ENCODE measurements around the gene POMT2.

The POMT2 gene

GRCh38 chr14:77248666-77249065 is 72.0 kb downstream of the POMT2 start:
- Histone ChIP-seq H3K4me3 (ENCODE audit: low read length in 2 of 2) (no peak overlapping the region), H3K9ac (ENCODE audit: low read depth in 1 of 2, low read length in 2 of 2) (no peak overlapping the region), H3K4me1 (ENCODE audit: control insufficient read depth in 2 of 2, insufficient read depth in 2 of 2, low read length in 2 of 2) (no peaks in the 10 kb centered on the region), H3K27ac (ENCODE audit: low read depth in 2 of 2, low read length in 2 of 2) (no peak overlapping the region), H3K9me3 (ENCODE audit: control insufficient read depth in 2 of 2, low read length in 2 of 2) (no peaks in the 10 kb centered on the region), H3K36me3 (ENCODE audit: control insufficient read depth in 2 of 2, insufficient read depth in 2 of 2, low read length in 2 of 2) (no peaks in the 10 kb centered on the region), H3K27me3 (ENCODE audit: control insufficient read depth in 2 of 2, insufficient read depth in 2 of 2, low read length in 2 of 2) (no peaks in the 10 kb centered on the region)

GRCh38 chr14:77246784-77247183 is 73.9 kb downstream of the POMT2 start:
- Histone ChIP-seq H3K4me1 (ENCODE audit: control insufficient read depth in 2 of 2, insufficient read depth in 2 of 2, low read length in 2 of 2) (no peaks in the 10 kb centered on the region), H3K27ac (ENCODE audit: low read depth in 2 of 2, low read length in 2 of 2) (no peak overlapping the region), H3K9me3 (ENCODE audit: control insufficient read depth in 2 of 2, low read length in 2 of 2) (no peaks in the 10 kb centered on the region), H3K9ac (ENCODE audit: low read depth in 1 of 2, low read length in 2 of 2) (no peak overlapping the region), H3K36me3 (ENCODE audit: control insufficient read depth in 2 of 2, insufficient read depth in 2 of 2, low read length in 2 of 2) (no peaks in the 10 kb centered on the region), H3K27me3 (ENCODE audit: control insufficient read depth in 2 of 2, insufficient read depth in 2 of 2, low read length in 2 of 2) (no peaks in the 10 kb centered on the region), H3K4me3 (ENCODE audit: low read length in 2 of 2) (no peak overlapping the region)

GRCh38 chr14:77245820-77246219 is 74.9 kb downstream of the POMT2 start:
- Histone ChIP-seq H3K4me3 (ENCODE audit: low read length in 2 of 2) (no peak overlapping the region), H3K9ac (ENCODE audit: low read depth in 1 of 2, low read length in 2 of 2) (no peak overlapping the region), H3K9me3 (ENCODE audit: control insufficient read depth in 2 of 2, low read length in 2 of 2) (no peaks in the 10 kb centered on the region), H3K27me3 (ENCODE audit: control insufficient read depth in 2 of 2, insufficient read depth in 2 of 2, low read length in 2 of 2) (no peaks in the 10 kb centered on the region), H3K4me1 (ENCODE audit: control insufficient read depth in 2 of 2, insufficient read depth in 2 of 2, low read length in 2 of 2) (no peaks in the 10 kb centered on the region), H3K36me3 (ENCODE audit: control insufficient read depth in 2 of 2, insufficient read depth in 2 of 2, low read length in 2 of 2) (no peaks in the 10 kb centered on the region), H3K27ac (ENCODE audit: low read depth in 2 of 2, low read length in 2 of 2) (no peak overlapping the region)

GRCh38 chr14:77243853-77244252 is 76.8 kb downstream of the POMT2 start:
- Histone ChIP-seq H3K27me3 (ENCODE audit: control insufficient read depth in 2 of 2, insufficient read depth in 2 of 2, low read length in 2 of 2) (no peaks in the 10 kb centered on the region), H3K36me3 (ENCODE audit: control insufficient read depth in 2 of 2, insufficient read depth in 2 of 2, low read length in 2 of 2) (no peaks in the 10 kb centered on the region), H3K9ac (ENCODE audit: low read depth in 1 of 2, low read length in 2 of 2) (no peak overlapping the region), H3K9me3 (ENCODE audit: control insufficient read depth in 2 of 2, low read length in 2 of 2) (no peaks in the 10 kb centered on the region), H3K4me1 (ENCODE audit: control insufficient read depth in 2 of 2, insufficient read depth in 2 of 2, low read length in 2 of 2) (no peaks in the 10 kb centered on the region), H3K4me3 (ENCODE audit: low read length in 2 of 2) (no peak overlapping the region), H3K27ac (ENCODE audit: low read depth in 2 of 2, low read length in 2 of 2) (no peak overlapping the region)

- no peak overlapping the region for H3K27ac ChIP-seq (ENCODE audit: low read depth in 2 of 2, low read length in 2 of 2)
- no peaks in the 10 kb centered on the region for H3K4me1 ChIP-seq (ENCODE audit: control insufficient read depth in 2 of 2, insufficient read depth in 2 of 2, low read length in 2 of 2)
- H3K4me3 ChIP-seq (ENCODE audit: low read length in 2 of 2) = no peak overlapping the region
- no peaks in the 10 kb centered on the region for H3K9me3 ChIP-seq (ENCODE audit: control insufficient read depth in 2 of 2, low read length in 2 of 2)
- H3K9ac ChIP-seq (ENCODE audit: low read depth in 1 of 2, low read length in 2 of 2) = no peak overlapping the region
- no peaks in the 10 kb centered on the region for H3K36me3 ChIP-seq (ENCODE audit: control insufficient read depth in 2 of 2, insufficient read depth in 2 of 2, low read length in 2 of 2)
- H3K27me3 ChIP-seq (ENCODE audit: control insufficient read depth in 2 of 2, insufficient read depth in 2 of 2, low read length in 2 of 2) = no peaks in the 10 kb centered on the region
Measured at GRCh38 chr14:77242752-77243151, 77.9 kb downstream of the POMT2 start.

- Histone ChIP-seq H3K4me1 (ENCODE audit: control insufficient read depth in 2 of 2, insufficient read depth in 2 of 2, low read length in 2 of 2) (no peaks in the 10 kb centered on the region), H3K4me3 (ENCODE audit: low read length in 2 of 2) (no peak overlapping the region), H3K36me3 (ENCODE audit: control insufficient read depth in 2 of 2, insufficient read depth in 2 of 2, low read length in 2 of 2) (no peaks in the 10 kb centered on the region), H3K9ac (ENCODE audit: low read depth in 1 of 2, low read length in 2 of 2) (no peak overlapping the region), H3K27ac (ENCODE audit: low read depth in 2 of 2, low read length in 2 of 2) (no peak overlapping the region), H3K9me3 (ENCODE audit: control insufficient read depth in 2 of 2, low read length in 2 of 2) (no peaks in the 10 kb centered on the region), H3K27me3 (ENCODE audit: control insufficient read depth in 2 of 2, insufficient read depth in 2 of 2, low read length in 2 of 2) (no peaks in the 10 kb centered on the region)
Measured at GRCh38 chr14:77241955-77242354, 78.7 kb downstream of the POMT2 start.

GRCh38 chr14:77240336-77240915 is 80.3 kb downstream of the POMT2 start:
- H3K4me1 ChIP-seq (ENCODE audit: control insufficient read depth in 2 of 2, insufficient read depth in 2 of 2, low read length in 2 of 2) = no peaks in the 10 kb centered on the region
- H3K9me3 ChIP-seq (ENCODE audit: control insufficient read depth in 2 of 2, low read length in 2 of 2) = no peaks in the 10 kb centered on the region
- no peak overlapping the region for H3K27ac ChIP-seq (ENCODE audit: low read depth in 2 of 2, low read length in 2 of 2)
- H3K9ac ChIP-seq (ENCODE audit: low read depth in 1 of 2, low read length in 2 of 2) = no peak overlapping the region
- H3K36me3 ChIP-seq (ENCODE audit: control insufficient read depth in 2 of 2, insufficient read depth in 2 of 2, low read length in 2 of 2) = no peaks in the 10 kb centered on the region
- no peaks in the 10 kb centered on the region for H3K27me3 ChIP-seq (ENCODE audit: control insufficient read depth in 2 of 2, insufficient read depth in 2 of 2, low read length in 2 of 2)
- H3K4me3 ChIP-seq (ENCODE audit: low read length in 2 of 2) = no peak overlapping the region

GRCh38 chr14:77239412-77239811 is 81.3 kb downstream of the POMT2 start:
- Histone ChIP-seq H3K27ac (ENCODE audit: low read depth in 2 of 2, low read length in 2 of 2) (no peak overlapping the region), H3K27me3 (ENCODE audit: control insufficient read depth in 2 of 2, insufficient read depth in 2 of 2, low read length in 2 of 2) (no peaks in the 10 kb centered on the region), H3K9me3 (ENCODE audit: control insufficient read depth in 2 of 2, low read length in 2 of 2) (no peaks in the 10 kb centered on the region), H3K4me1 (ENCODE audit: control insufficient read depth in 2 of 2, insufficient read depth in 2 of 2, low read length in 2 of 2) (no peaks in the 10 kb centered on the region), H3K9ac (ENCODE audit: low read depth in 1 of 2, low read length in 2 of 2) (no peak overlapping the region), H3K4me3 (ENCODE audit: low read length in 2 of 2) (no peak overlapping the region), H3K36me3 (ENCODE audit: control insufficient read depth in 2 of 2, insufficient read depth in 2 of 2, low read length in 2 of 2) (no peaks in the 10 kb centered on the region)

GRCh38 chr14:77238996-77239395 is 81.7 kb downstream of the POMT2 start:
- Histone ChIP-seq H3K9me3 (ENCODE audit: control insufficient read depth in 2 of 2, low read length in 2 of 2) (no peaks in the 10 kb centered on the region), H3K36me3 (ENCODE audit: control insufficient read depth in 2 of 2, insufficient read depth in 2 of 2, low read length in 2 of 2) (no peaks in the 10 kb centered on the region), H3K27ac (ENCODE audit: low read depth in 2 of 2, low read length in 2 of 2) (no peak overlapping the region), H3K27me3 (ENCODE audit: control insufficient read depth in 2 of 2, insufficient read depth in 2 of 2, low read length in 2 of 2) (no peaks in the 10 kb centered on the region), H3K4me3 (ENCODE audit: low read length in 2 of 2) (no peak overlapping the region), H3K4me1 (ENCODE audit: control insufficient read depth in 2 of 2, insufficient read depth in 2 of 2, low read length in 2 of 2) (no peaks in the 10 kb centered on the region), H3K9ac (ENCODE audit: low read depth in 1 of 2, low read length in 2 of 2) (no peak overlapping the region)

- no peaks in the 10 kb centered on the region for H3K4me1 ChIP-seq (ENCODE audit: control insufficient read depth in 2 of 2, insufficient read depth in 2 of 2, low read length in 2 of 2)
- H3K36me3 ChIP-seq (ENCODE audit: control insufficient read depth in 2 of 2, insufficient read depth in 2 of 2, low read length in 2 of 2) = no peaks in the 10 kb centered on the region
- no peak overlapping the region for H3K9ac ChIP-seq (ENCODE audit: low read depth in 1 of 2, low read length in 2 of 2)
Measured at GRCh38 chr14:77238356-77238755, 82.3 kb downstream of the POMT2 start.

GRCh38 chr14:77236814-77237213 is 83.9 kb downstream of the POMT2 start:
- H3K9ac ChIP-seq (ENCODE audit: low read depth in 1 of 2, low read length in 2 of 2) = no peak overlapping the region
- no peak overlapping the region for H3K4me3 ChIP-seq (ENCODE audit: low read length in 2 of 2)
- no peaks in the 10 kb centered on the region for H3K4me1 ChIP-seq (ENCODE audit: control insufficient read depth in 2 of 2, insufficient read depth in 2 of 2, low read length in 2 of 2)
- no peaks in the 10 kb centered on the region for H3K27me3 ChIP-seq (ENCODE audit: control insufficient read depth in 2 of 2, insufficient read depth in 2 of 2, low read length in 2 of 2)
- no peak overlapping the region for H3K27ac ChIP-seq (ENCODE audit: low read depth in 2 of 2, low read length in 2 of 2)
- H3K36me3 ChIP-seq (ENCODE audit: control insufficient read depth in 2 of 2, insufficient read depth in 2 of 2, low read length in 2 of 2) = no peaks in the 10 kb centered on the region
- no peaks in the 10 kb centered on the region for H3K9me3 ChIP-seq (ENCODE audit: control insufficient read depth in 2 of 2, low read length in 2 of 2)

More at GRCh38 chr14:77238356-77238755, 82.3 kb downstream of the POMT2 start:
- Histone ChIP-seq H3K27ac (ENCODE audit: low read depth in 2 of 2, low read length in 2 of 2) (no peak overlapping the region), H3K4me3 (ENCODE audit: low read length in 2 of 2) (no peak overlapping the region), H3K9me3 (ENCODE audit: control insufficient read depth in 2 of 2, low read length in 2 of 2) (no peaks in the 10 kb centered on the region), H3K27me3 (ENCODE audit: control insufficient read depth in 2 of 2, insufficient read depth in 2 of 2, low read length in 2 of 2) (no peaks in the 10 kb centered on the region)

Measured in mucosa of rectum (tissue), 2 donors.